Lung (tissue), 12 donors: Measurements from ENCODE around the gene PDGFD. TPM values are rescaled to one million over a fixed set of nuclear protein-coding genes. Genes with fewer than 3 reads are reported as not detected.
A peak's percentile ranks its signal among the peaks of the same experiment; 100 is the strongest.

Experiments used
- ATAC-seq: fragments of 200-7000 bp; cut with Tn5 transposase; one replicate; pipeline ENCODE4 v1.9.1; 2020; ENCODE audit warnings: moderate number of reproducible peaks; ENCODE audit not compliant: insufficient read depth, low FRiP score
- DNase-seq, 3 donors: peaks; one replicate each; pipeline ENCODE4 v3.0.0-alpha.2; 2013 to 2017
- H3K27ac ChIP-seq, 2 donors: one replicate each; pipeline ENCODE4 v1.5.1; 2013; ENCODE audit warnings: mild to moderate bottlenecking in 2 of 2, moderate library complexity in 2 of 2, control low read depth in 1 of 2, inconsistent platforms in 1 of 2, low read depth in 1 of 2, low read length in 1 of 2
- H3K27me3 ChIP-seq, 3 donors: one replicate each; pipeline ENCODE4 v1.5.1; 2013; ENCODE audit warnings: low read length in 2 of 3; ENCODE audit not compliant: control insufficient read depth in 3 of 3, insufficient read depth in 3 of 3
- H3K36me3 ChIP-seq, 4 donors: one replicate each; pipeline ENCODE4 v1.5.1; 2013; ENCODE audit warnings: low read length in 4 of 4, mild to moderate bottlenecking in 1 of 4, moderate library complexity in 1 of 4; ENCODE audit not compliant: control insufficient read depth in 4 of 4, insufficient read depth in 4 of 4
- H3K4me1 ChIP-seq, 5 donors: one replicate each; pipeline ENCODE4 v1.5.1; 2013; ENCODE audit warnings: low read length in 5 of 5, mild to moderate bottlenecking in 2 of 5, moderate library complexity in 1 of 5; ENCODE audit not compliant: control insufficient read depth in 5 of 5, insufficient read depth in 5 of 5
- H3K4me3 ChIP-seq: one replicate; pipeline ENCODE4 v1.5.1; 2013; ENCODE audit warnings: mild to moderate bottlenecking, control low read depth, moderate library complexity
- H3K9ac ChIP-seq, 2 donors: one replicate each; pipeline ENCODE4 v1.5.1; 2013; ENCODE audit warnings: low read length in 2 of 2, control low read depth in 1 of 2; ENCODE audit not compliant: insufficient read depth in 1 of 2
- H3K9me3 ChIP-seq, 4 donors: one replicate each; pipeline ENCODE4 v1.5.1; 2013; ENCODE audit warnings: low read length in 3 of 4, mild to moderate bottlenecking in 1 of 4, moderate library complexity in 1 of 4; ENCODE audit not compliant: control insufficient read depth in 4 of 4, insufficient read depth in 3 of 4
- WGBS, 2 donors: extraction: QIAGEN DNeasy Blood & Tissue Kit; methylation state at CpG; one replicate each; pipeline ENCODE4 v1.1.7; 2013; 5-methylcytosine and 5-hydroxymethylcytosine counted together
- polyA plus RNA-seq, 2 donors: library from polyadenylated mRNA; stranded (reverse); fragments of 200-250 nt; gene quantifications; one replicate each; pipeline ENCODE4 v1.2.1, GENCODE V29; 2013
- total RNA-seq, 2 donors: library from RNA; depleted of rRNA in 1 of 2; stranded (reverse); fragments of >200 nt in 1 of 2; gene quantifications; one replicate each; pipeline ENCODE4 v1.2.1, GENCODE V29; 2014 to 2021
- TF ChIP-seq, protein P1 (sequence below): IDR thresholded peaks from 2 replicates; pipeline ENCODE4 v1.5.1; 2012; ENCODE audit warnings: mild to moderate bottlenecking; ENCODE audit errors: control extremely low read depth, extremely low read depth
- donor health status: control.
- donor health status: control.
- donor health status: Bipolar disorder and iron deficiency.
- donor health status: healthy.
- donor health status: DM: yes; HTN: yes; CAD: no.

Gene PDGFD
- total and polyA plus RNA-seq, 4 donors = 0.71 to 10.6 (median 1.4) TPM

DNA sequence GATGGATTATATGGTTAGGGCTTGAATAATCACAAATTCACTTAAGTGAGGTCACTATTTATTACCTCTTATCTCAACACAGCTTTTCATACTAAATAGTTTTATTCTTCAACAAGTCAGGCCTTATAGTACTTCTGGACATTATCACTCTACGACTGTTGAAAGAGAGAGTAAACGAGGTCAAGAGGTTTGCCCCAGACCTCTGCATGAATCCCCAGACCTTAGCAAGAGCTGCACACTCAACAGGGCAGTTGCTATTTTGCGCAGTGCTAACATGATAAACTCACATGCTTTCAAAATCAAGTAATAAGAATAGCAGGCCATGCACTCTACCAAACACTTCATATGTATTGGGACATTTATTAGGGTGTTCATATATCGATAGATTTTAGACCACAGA is 67.0 kb downstream of the PDGFD start:
- Histone ChIP-seq H3K4me1 (peaks cover 0 to 8% (median 1%) of the 10 kb centered on the region in 5 donors), H3K4me3 (no peak overlapping the region), H3K9ac (no peak overlapping the region), H3K9me3 (no peaks in the 10 kb centered on the region), H3K27ac (peak overlapping the region in 1 of 2 donors; percentile 33), H3K27me3 (no peaks in the 10 kb centered on the region), H3K36me3 (no peaks in the 10 kb centered on the region)
- no peak for DNase-seq
- TF ChIP-seq, protein P1, sequence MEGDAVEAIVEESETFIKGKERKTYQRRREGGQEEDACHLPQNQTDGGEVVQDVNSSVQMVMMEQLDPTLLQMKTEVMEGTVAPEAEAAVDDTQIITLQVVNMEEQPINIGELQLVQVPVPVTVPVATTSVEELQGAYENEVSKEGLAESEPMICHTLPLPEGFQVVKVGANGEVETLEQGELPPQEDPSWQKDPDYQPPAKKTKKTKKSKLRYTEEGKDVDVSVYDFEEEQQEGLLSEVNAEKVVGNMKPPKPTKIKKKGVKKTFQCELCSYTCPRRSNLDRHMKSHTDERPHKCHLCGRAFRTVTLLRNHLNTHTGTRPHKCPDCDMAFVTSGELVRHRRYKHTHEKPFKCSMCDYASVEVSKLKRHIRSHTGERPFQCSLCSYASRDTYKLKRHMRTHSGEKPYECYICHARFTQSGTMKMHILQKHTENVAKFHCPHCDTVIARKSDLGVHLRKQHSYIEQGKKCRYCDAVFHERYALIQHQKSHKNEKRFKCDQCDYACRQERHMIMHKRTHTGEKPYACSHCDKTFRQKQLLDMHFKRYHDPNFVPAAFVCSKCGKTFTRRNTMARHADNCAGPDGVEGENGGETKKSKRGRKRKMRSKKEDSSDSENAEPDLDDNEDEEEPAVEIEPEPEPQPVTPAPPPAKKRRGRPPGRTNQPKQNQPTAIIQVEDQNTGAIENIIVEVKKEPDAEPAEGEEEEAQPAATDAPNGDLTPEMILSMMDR = no peak
- ATAC-seq = no peak
- 82 to 87% methylated on average over 4 of the region's 4 CpGs for WGBS, 2 donors

GRCh38 chr11:104095791-104096190 is 68.2 kb downstream of the PDGFD start:
- DNase-seq (no peak), ATAC-seq (no peak)
- Histone ChIP-seq H3K27me3 (no peaks in the 10 kb centered on the region), H3K9ac (no peak overlapping the region), H3K27ac (no peak overlapping the region), H3K4me3 (no peak overlapping the region), H3K9me3 (no peaks in the 10 kb centered on the region), H3K36me3 (no peaks in the 10 kb centered on the region), H3K4me1 (peaks cover 0 to 18% (median 6%) of the 10 kb centered on the region in 5 donors)
- TF ChIP-seq, protein P1 = no peak

DNA sequence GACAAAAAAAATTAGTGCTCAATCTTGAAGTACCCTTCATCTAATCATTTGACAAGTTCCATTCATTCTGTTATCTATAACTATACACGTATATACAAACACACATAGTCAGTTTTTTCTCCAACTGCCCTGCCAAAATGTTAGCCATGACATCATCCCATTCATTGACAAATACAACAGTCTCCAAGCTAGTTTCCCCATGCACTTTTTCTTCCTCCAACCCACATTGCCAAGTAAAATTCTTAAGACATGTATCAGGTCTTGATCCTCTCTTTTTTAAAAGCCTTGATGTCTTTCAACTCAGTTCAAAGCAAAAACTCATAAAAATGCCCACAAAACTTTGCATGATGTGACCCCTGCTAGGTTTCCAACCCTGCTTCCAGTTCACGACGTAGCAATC is 69.4 kb downstream of the PDGFD start:
- DNase-seq (no peak), ATAC-seq (no peak)
- TF ChIP-seq, protein P1 = no peak
- Histone ChIP-seq H3K27me3 (no peaks in the 10 kb centered on the region), H3K27ac (no peak overlapping the region), H3K9me3 (no peaks in the 10 kb centered on the region), H3K9ac (no peak overlapping the region), H3K4me1 (peaks cover 0 to 24% (median 6%) of the 10 kb centered on the region in 5 donors), H3K36me3 (no peaks in the 10 kb centered on the region), H3K4me3 (no peak overlapping the region)
- 82 to 89% methylated on average over 3 of the region's 3 CpGs for WGBS, 2 donors
